Posterior vena cava (tissue), 2 donors: ENCODE measurements around the gene TAP2. TPM values are rescaled to one million over a fixed set of nuclear protein-coding genes. Genes with fewer than 3 reads are reported as not detected.

ENCODE experiments used
- DNase-seq: peaks from one replicate; pipeline ENCODE4 v3.0.0-alpha.2; 2020; ENCODE audit warnings: low spot score
- intact Hi-C, 2 donors: fragments of 100-400 bp; cut with DNase I; formaldehyde crosslinking; loops; one replicate each; pipeline versions ENCODE4 v1.14.1 to v1.14.2; 2022 to 2023
- total RNA-seq, 2 donors: library from RNA; stranded (reverse); fragmentation: NEBNext Ultra II Directional; extraction: Animal tissue kit (Norgen Biotek cat#: 25700); gene quantifications; one replicate each; pipeline ENCODE4 v1.2.1, GENCODE V29; 2021
- donor health status: DM: yes; HTN: yes; CAD: no.
- donor health status: DM: yes; HTN: yes; CAD: no.

Gene TAP2
- total RNA-seq, 2 donors from 2014 or later, result 23.3 to 27.4 TPM

- no peak for DNase-seq
- intact Hi-C loops, result no loop called here
Measured at GRCh38 chr6:32842021-32842650, 3.6 kb upstream of the TAP2 start.

GRCh38 chr6:32840604-32841246, 2.2 kb upstream of the TAP2 start:
- peak; percentile 64 for DNase-seq
- intact Hi-C loops, result no loop called here

- no peak for DNase-seq
- intact Hi-C loops, result no loop called here
Measured at GRCh38 chr6:32839356-32839755, 817 bp upstream of the TAP2 start.

GRCh38 chr6:32837651-32838113, 857 bp downstream of the TAP2 start:
- intact Hi-C loops, result no loop called here
- DNase-seq, result no peak

- intact Hi-C loops, result no loop called here
- peak; percentile 53 for DNase-seq
Measured at GRCh38 chr6:32836873-32837272, 1.7 kb downstream of the TAP2 start.

GRCh38 chr6:32835167-32835893, 3.2 kb downstream of the TAP2 start:
- intact Hi-C loops, result no loop called here
- DNase-seq, result peak; percentile 58

GRCh38 chr6:32833664-32834063, 4.9 kb downstream of the TAP2 start:
- no peak for DNase-seq
- intact Hi-C loops, result no loop called here

- intact Hi-C loops, result no loop called here
- DNase-seq, result peak; percentile 69
Measured at GRCh38 chr6:32832535-32832934, 6.0 kb downstream of the TAP2 start.

GRCh38 chr6:32830936-32831335, 7.6 kb downstream of the TAP2 start:
- intact Hi-C loops, result no loop called here
- no peak for DNase-seq

- intact Hi-C loops, result no loop called here
- DNase-seq, result peak; percentile 58
Measured at GRCh38 chr6:32830017-32830416, 8.5 kb downstream of the TAP2 start.

- DNase-seq, result no peak
- intact Hi-C loops, result no loop called here
Measured at GRCh38 chr6:32829495-32829894, 9.0 kb downstream of the TAP2 start.

GRCh38 chr6:32827025-32827424, 11.5 kb downstream of the TAP2 start:
- intact Hi-C loops, result no loop called here
- no peak for DNase-seq

GRCh38 chr6:32825966-32826365, 12.6 kb downstream of the TAP2 start:
- intact Hi-C loops, result no loop called here

GRCh38 chr6:32819729-32820128, 18.8 kb downstream of the TAP2 start:
- DNase-seq, result no peak
- intact Hi-C loops, result no loop called here

More at GRCh38 chr6:32825966-32826365, 12.6 kb downstream of the TAP2 start:
- DNase-seq, result no peak

- DNase-seq, result no peak
- intact Hi-C loops, result no loop called here
Measured at GRCh38 chr6:32818867-32819266, 19.7 kb downstream of the TAP2 start.

GRCh38 chr6:32816746-32817204, 21.8 kb downstream of the TAP2 start, which contains the start of gene HLA-DOB:
Gene HLA-DOB (minus strand): TSS chr6:32817002. CDS start chr6:32816951, 51 bp downstream.
- no peak for DNase-seq
- intact Hi-C loops, result no loop called here

- no peak for DNase-seq
- intact Hi-C loops, result no loop called here
Measured at GRCh38 chr6:32815996-32816395, 22.5 kb downstream of the TAP2 start.

- intact Hi-C loops, result no loop called here
- DNase-seq, result no peak
Measured at GRCh38 chr6:32815115-32815514, 23.4 kb downstream of the TAP2 start.

GRCh38 chr6:32814145-32814544, 24.4 kb downstream of the TAP2 start:
- DNase-seq, result no peak
- intact Hi-C loops, result loop anchor here in 1 of 2 donors (5.0 kb wide), 1 partner anchor 892 kb away; no protein-coding TSS in a partner anchor

GRCh38 chr6:32809171-32809570, 29.4 kb downstream of the TAP2 start:
- intact Hi-C loops, result no loop called here
- no peak for DNase-seq
